CD4-positive, alpha-beta T cell (primary cell): ENCODE data around the gene LIMS4. TPM values are rescaled to one million over a fixed set of nuclear protein-coding genes. Genes with fewer than 3 reads are reported as not detected.
"Not testable (repeated sequence)": the region's sequence is repeated elsewhere in the genome, so short reads cannot be mapped to it uniquely, and the experiment has no call there.

Experiments used
- ATAC-seq: fragments of 200-7000 bp; cut with Tn5 transposase; one replicate; pipeline ENCODE4 v1.10.0; 2022; ENCODE audit warnings: mild to moderate bottlenecking; ENCODE audit not compliant: poor library complexity
- CTCF ChIA-PET: fragments of 350-600 bp; sonication (Branson Sonifier 250); formaldehyde crosslinking; loops from one replicate; lab custom pipeline; 2021; ENCODE audit warnings: antibody characterized with exemption, inconsistent platforms; lab: Charles Lee
- POLR2A ChIA-PET: fragments of 350-600 bp; sonication (Branson Sonifier 250); formaldehyde crosslinking; loops from one replicate; lab custom pipeline; 2021; ENCODE audit warnings: antibody characterized with exemption, inconsistent platforms; lab: Charles Lee
- DNase-seq, 14 experiments: peaks; one replicate each; pipeline ENCODE4 v3.0.0-alpha.2; 2013 to 2020; ENCODE audit warnings: mixed read lengths in 2 of 14
- H3K27ac ChIP-seq, 2 donors: one replicate each; pipeline versions ENCODE4 v1.5.1 to v1.7.0; 2013; ENCODE audit warnings: low read length in 2 of 2, low read depth in 1 of 2, mild to moderate bottlenecking in 1 of 2
- H3K27me3 ChIP-seq, 2 experiments: 1 replicate in 1 of 2; 2 replicates in 1 of 2; pipeline versions ENCODE4 v1.6.1 to v1.7.0; 2013; ENCODE audit warnings: low read length in 2 of 2, control low read depth in 1 of 2, mild to moderate bottlenecking in 1 of 2, moderate library complexity in 1 of 2; ENCODE audit not compliant: insufficient read depth in 2 of 2, control insufficient read depth in 1 of 2
- H3K36me3 ChIP-seq: one replicate; pipeline ENCODE4 v1.6.1; 2013; ENCODE audit warnings: low read length, control low read depth; ENCODE audit not compliant: insufficient read depth
- H3K4me1 ChIP-seq: one replicate; pipeline ENCODE4 v1.6.1; 2013; ENCODE audit warnings: low read length, control low read depth; ENCODE audit not compliant: insufficient read depth
- H3K4me3 ChIP-seq: one replicate; pipeline ENCODE4 v1.5.1; 2013; ENCODE audit warnings: mild to moderate bottlenecking, low read length, moderate library complexity
- H3K9me3 ChIP-seq, 2 experiments: 1 replicate in 1 of 2; 2 replicates in 1 of 2; pipeline versions ENCODE4 v1.6.1 to v1.7.0; 2013; ENCODE audit warnings: low read length in 2 of 2, mild to moderate bottlenecking in 2 of 2, control low read depth in 1 of 2, moderate library complexity in 1 of 2; ENCODE audit not compliant: control insufficient read depth in 1 of 2, insufficient read depth in 1 of 2
- H3K27ac Mint-ChIP-seq: one replicate; pipeline ENCODE4 v1.8.0; 2020; ENCODE audit warnings: mixed read lengths
- H3K27me3 Mint-ChIP-seq: one replicate; pipeline ENCODE4 v1.8.0; 2021; ENCODE audit warnings: mixed read lengths
- H3K36me3 Mint-ChIP-seq: one replicate; pipeline ENCODE4 v1.8.0; 2021; ENCODE audit warnings: low read depth, mixed read lengths
- H3K4me1 Mint-ChIP-seq: one replicate; pipeline ENCODE4 v1.8.0; 2021; ENCODE audit warnings: low read depth, mixed read lengths
- H3K4me3 Mint-ChIP-seq: one replicate; pipeline ENCODE4 v1.8.0; 2020; ENCODE audit warnings: mild to moderate bottlenecking, mixed read lengths
- H3K9me3 Mint-ChIP-seq: one replicate; pipeline ENCODE4 v1.8.0; 2020; ENCODE audit warnings: mixed read lengths
- intact Hi-C, 2 experiments: fragments of 100-400 bp; cut with DNase I in 1 of 2; cut with micrococcal nuclease in 1 of 2; formaldehyde crosslinking; loops; one replicate each; pipeline versions ENCODE4 v1.15.1 to v1.9.0; 2023 to 2025; cut with DNase I, micrococcal nuclease
- total RNA-seq, 174 experiments: library from RNA in 2 of 174; stranded (reverse) in 2 of 174; gene quantifications; one replicate each; pipeline ENCODE4 v1.2.3 and lab custom pipeline; 2021 to 2026

Gene LIMS4
- total RNA-seq, 2 experiments from 2014 or later = not detected

DNA sequence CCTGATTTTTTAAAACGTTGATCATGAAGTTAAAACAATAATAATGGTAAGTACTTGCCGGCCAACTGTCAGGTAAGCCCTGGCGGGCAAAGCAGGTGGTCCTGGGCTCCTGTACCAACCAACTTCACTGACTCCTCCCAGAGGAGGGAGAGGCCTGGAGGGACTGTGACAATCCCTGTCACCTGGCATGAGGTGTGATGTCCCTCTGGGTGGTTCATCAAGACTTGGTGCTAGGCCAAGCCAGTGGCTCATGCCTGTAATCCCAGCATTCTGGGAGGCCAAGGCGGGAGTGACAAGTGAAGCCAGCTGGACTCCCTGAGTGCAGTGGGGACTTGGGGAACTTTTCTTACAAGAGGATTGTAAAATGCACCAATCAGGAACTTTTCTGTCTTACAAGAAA lies 48.2 kb downstream of the LIMS4 start:
- H3K27me3 Mint-ChIP-seq, DNase-seq, H3K4me3 ChIP-seq, H3K4me3 Mint-ChIP-seq, H3K27ac Mint-ChIP-seq, H3K9me3 Mint-ChIP-seq, intact Hi-C loops, POLR2A ChIA-PET, ATAC-seq, H3K27ac ChIP-seq, H3K36me3 Mint-ChIP-seq, H3K36me3 ChIP-seq, H3K27me3 ChIP-seq, H3K9me3 ChIP-seq, CTCF ChIA-PET, H3K4me1 Mint-ChIP-seq, H3K4me1 ChIP-seq: not testable (repeated sequence)

DNA sequence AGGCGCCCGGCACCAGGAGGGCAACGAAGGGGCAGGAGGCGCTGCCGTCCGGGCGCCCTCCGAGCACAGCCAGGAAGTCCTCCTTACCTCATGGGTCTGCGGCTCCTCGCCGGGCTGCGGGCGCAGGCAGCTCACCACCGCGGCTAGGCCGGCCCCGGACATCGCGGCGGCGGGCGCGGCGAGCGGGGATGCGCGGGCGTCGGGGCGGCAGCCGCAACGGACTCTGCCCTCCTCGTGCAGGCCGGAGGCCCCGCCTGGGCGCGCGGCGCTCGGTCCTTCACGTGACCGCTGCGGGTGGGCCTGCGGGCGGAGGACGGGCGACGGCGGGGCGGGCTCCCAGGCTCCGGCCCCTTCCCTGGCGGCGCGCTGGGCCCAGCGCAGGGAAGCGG lies 49.0 kb downstream of the LIMS4 start:
- H3K27ac ChIP-seq, DNase-seq, intact Hi-C loops, H3K4me3 Mint-ChIP-seq, H3K9me3 Mint-ChIP-seq, POLR2A ChIA-PET, CTCF ChIA-PET, H3K4me1 ChIP-seq, H3K27ac Mint-ChIP-seq, H3K9me3 ChIP-seq, H3K27me3 ChIP-seq, H3K36me3 ChIP-seq, H3K4me1 Mint-ChIP-seq, ATAC-seq, H3K36me3 Mint-ChIP-seq, H3K27me3 Mint-ChIP-seq, H3K4me3 ChIP-seq: not testable (repeated sequence)

DNA sequence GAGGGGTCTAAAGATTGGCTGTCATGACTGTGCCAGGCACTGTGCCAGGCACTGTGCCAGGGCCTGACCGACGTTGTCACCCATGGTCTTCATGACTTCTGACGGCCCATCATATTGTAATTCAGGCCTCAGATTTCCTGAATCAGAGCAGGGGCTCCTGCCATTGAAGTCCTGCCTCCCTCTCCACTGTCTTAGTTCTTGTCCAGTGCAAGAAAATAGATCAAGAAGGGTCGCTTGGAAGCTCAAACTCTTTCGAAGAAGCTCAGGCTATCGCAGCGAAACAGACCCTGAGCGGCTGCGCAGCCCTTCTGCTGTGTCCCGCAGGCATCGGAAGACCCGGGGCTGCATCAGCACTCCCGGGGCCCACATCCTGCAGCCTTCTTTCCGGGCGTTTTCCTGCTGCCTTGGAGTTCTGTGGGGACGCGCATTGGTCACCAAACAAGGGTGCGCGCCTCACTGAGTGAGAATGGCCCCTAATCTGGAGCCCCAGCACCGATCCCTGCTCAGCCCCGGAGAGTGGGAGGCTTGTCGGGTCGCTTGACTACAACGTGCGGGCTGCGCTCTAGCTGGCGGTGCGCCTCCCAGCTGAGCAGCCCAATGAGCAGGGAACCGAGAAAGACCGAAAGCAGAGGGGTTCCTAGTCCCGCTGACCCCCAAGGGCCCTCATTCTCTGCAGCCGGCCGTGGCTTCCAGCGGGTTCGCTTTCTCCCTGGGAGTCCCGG lies 49.6 kb downstream of the LIMS4 start:
- CTCF ChIA-PET, H3K36me3 Mint-ChIP-seq, H3K27me3 ChIP-seq: not testable (repeated sequence)

DNA sequence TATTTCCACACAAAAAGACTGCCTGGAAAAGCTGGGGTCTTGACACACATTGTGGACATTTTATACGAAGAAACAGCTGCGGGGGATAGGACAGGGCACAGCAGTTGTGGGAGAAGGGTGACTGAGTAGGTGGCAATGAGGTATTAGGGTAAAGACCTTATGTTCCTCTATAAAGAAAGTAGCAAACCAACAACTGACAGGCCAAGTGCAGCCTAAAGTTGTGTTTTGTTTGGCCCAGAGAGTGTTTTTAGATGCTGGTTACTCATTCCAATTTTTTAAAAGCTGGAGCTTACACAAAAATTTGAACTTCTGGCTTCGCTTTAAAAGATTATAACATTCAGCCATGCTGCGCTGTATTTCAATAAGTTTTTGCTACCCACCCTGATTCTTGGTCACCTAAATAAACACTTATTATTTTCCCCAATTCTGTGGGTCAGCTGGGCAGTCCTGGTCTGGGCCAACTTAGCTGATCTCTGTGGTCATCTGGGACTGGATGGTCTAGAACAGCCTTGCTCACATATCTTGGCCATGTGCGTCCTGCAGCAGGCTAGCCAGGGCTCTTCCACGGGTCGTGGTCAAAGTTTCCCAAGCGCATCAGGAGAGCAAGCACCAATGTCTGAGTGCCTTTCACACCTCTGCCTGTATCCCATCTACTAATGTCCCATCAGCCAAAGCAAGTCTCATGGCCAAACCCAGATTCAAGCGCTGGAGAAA lies 51.8 kb downstream of the LIMS4 start:
- H3K4me3 Mint-ChIP-seq, H3K27ac Mint-ChIP-seq, POLR2A ChIA-PET, H3K9me3 ChIP-seq, H3K4me3 ChIP-seq, H3K4me1 ChIP-seq, H3K36me3 Mint-ChIP-seq, H3K9me3 Mint-ChIP-seq, CTCF ChIA-PET, H3K27me3 ChIP-seq, DNase-seq, intact Hi-C loops, H3K36me3 ChIP-seq, H3K27ac ChIP-seq, H3K4me1 Mint-ChIP-seq, ATAC-seq, H3K27me3 Mint-ChIP-seq: not testable (repeated sequence)

More for the DNA sequence above, 49.6 kb downstream of the LIMS4 start:
- H3K27ac Mint-ChIP-seq, H3K4me3 ChIP-seq, DNase-seq, intact Hi-C loops, H3K4me1 Mint-ChIP-seq, H3K27me3 Mint-ChIP-seq, ATAC-seq, H3K27ac ChIP-seq, POLR2A ChIA-PET, H3K36me3 ChIP-seq, H3K4me1 ChIP-seq, H3K4me3 Mint-ChIP-seq, H3K9me3 ChIP-seq, H3K9me3 Mint-ChIP-seq: not testable (repeated sequence)

DNA sequence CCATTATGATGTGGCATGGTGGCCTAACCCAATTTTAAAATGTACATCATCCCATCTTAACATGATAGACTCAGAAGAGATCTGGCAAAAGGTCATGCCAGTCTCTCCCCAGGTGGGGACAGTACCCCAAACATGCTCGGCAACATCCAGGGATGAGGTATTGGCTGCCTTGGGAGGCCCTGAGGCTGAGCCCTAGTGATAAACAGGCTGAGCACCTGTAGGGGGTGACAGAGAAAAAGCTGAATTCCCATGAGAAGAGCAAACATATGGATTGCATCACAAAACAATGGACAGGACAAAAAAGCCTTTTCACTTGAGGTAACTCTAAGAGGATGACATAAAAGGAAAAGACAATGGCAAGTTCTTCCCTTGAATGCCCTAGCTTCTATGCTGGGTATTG lies 65.5 kb downstream of the LIMS4 start:
- intact Hi-C loops, H3K9me3 Mint-ChIP-seq, H3K27me3 Mint-ChIP-seq, POLR2A ChIA-PET, H3K27me3 ChIP-seq, H3K36me3 Mint-ChIP-seq, CTCF ChIA-PET, H3K4me3 Mint-ChIP-seq, H3K27ac ChIP-seq, H3K27ac Mint-ChIP-seq, H3K4me3 ChIP-seq, ATAC-seq, H3K4me1 ChIP-seq, H3K36me3 ChIP-seq, H3K9me3 ChIP-seq, H3K4me1 Mint-ChIP-seq, DNase-seq: not testable (repeated sequence)

DNA sequence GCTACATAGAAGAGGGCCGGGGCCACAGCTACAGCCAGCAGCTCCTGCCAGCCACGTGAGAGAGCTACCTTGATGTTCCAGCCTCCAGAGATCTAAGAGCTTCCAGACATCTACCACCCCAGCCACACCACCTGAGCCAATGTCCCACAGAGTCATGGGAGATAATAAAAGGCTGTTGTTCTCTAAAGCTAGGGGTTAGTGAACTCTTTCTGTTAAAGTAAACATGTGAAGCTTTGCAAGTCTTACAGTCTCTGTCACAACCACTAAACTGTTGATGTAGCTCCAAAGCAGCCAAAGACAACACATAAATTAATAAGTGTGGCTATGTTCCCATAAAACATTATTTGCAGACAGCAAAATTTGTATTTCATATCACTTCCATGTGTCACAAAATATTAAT lies 67.6 kb downstream of the LIMS4 start:
- ATAC-seq, POLR2A ChIA-PET: not testable (repeated sequence)

DNA sequence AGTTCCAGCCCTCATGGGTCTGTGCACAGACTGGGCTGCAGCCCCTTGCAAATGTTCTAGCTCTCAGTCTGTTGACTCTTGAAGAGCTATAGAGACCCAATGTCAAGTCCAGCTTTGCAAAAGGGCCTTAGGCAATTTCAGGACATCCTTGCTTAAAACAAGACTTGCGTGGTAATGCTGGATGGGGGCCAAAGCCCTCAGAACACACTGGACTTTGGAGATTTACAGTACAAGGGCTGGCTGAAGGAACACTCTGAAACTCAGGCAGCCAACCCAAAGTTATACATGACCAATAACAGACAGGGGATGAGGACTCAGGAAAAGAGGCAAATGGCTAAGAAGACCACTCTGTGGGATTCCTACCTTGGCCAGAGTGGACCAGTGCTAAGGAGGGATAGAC lies 68.4 kb downstream of the LIMS4 start:
- H3K4me1 Mint-ChIP-seq, H3K36me3 Mint-ChIP-seq, H3K4me1 ChIP-seq, H3K36me3 ChIP-seq, H3K27ac Mint-ChIP-seq, H3K9me3 Mint-ChIP-seq, H3K27me3 Mint-ChIP-seq, H3K4me3 ChIP-seq, POLR2A ChIA-PET, H3K9me3 ChIP-seq, CTCF ChIA-PET, ATAC-seq, H3K27ac ChIP-seq, H3K4me3 Mint-ChIP-seq, H3K27me3 ChIP-seq, intact Hi-C loops, DNase-seq: not testable (repeated sequence)

More for the DNA sequence above, 67.6 kb downstream of the LIMS4 start:
- intact Hi-C loops, H3K27me3 ChIP-seq, H3K4me1 ChIP-seq, H3K36me3 Mint-ChIP-seq, H3K4me1 Mint-ChIP-seq, H3K9me3 Mint-ChIP-seq, H3K27ac Mint-ChIP-seq, DNase-seq, H3K4me3 Mint-ChIP-seq, H3K9me3 ChIP-seq, H3K4me3 ChIP-seq, CTCF ChIA-PET, H3K27me3 Mint-ChIP-seq, H3K27ac ChIP-seq, H3K36me3 ChIP-seq: not testable (repeated sequence)
